HG03565 (cell line): ENCODE data around the gene C2orf92.

Experiments
- ATAC-seq: cut with Tn5 transposase; IDR thresholded peaks from one replicate; pipeline ENCODE4 v1.9.1; 2021; ENCODE audit warnings: mild to moderate bottlenecking, moderate library complexity; ENCODE audit not compliant: unreplicated experiment

The C2orf92 gene

DNA sequence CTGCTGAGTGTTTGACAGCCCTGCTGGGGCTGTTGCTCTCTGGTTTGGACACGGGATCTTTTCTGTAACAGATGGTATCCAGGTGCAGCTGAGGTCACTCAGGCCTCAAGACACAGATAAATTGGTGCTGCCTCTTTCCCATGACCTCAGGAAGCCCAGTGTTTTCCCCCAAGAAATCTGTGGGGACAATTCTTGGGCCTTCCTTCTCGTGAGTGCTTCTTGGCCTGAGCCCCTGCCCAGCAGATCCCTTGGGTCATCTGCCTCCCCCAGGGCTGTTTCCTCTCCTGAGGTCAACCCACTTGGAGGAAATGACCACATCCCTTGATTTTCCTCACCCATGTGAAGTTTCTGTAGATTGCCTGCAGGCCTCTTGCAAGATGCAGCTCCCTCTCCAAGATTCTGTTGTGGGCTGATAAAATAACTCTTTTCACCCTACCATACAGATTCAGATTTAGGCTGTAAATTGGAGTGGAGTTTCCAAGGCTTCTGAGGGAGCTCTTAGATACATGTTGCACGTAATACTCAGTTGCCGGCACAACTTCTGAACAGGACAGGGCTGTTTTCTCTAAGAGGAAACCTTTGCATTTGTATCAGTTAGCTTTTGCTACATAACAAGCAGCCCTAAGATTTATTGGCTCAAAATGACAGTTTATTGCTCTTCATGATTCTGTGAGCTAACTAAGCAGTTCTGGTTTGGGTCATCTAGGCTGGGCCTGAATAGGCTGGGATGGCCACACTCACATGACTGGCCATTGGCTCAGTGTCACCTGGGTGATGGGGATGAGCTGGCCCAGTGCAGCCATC, 57.0 kb downstream of the C2orf92 start:
- ATAC-seq, result no peak

DNA sequence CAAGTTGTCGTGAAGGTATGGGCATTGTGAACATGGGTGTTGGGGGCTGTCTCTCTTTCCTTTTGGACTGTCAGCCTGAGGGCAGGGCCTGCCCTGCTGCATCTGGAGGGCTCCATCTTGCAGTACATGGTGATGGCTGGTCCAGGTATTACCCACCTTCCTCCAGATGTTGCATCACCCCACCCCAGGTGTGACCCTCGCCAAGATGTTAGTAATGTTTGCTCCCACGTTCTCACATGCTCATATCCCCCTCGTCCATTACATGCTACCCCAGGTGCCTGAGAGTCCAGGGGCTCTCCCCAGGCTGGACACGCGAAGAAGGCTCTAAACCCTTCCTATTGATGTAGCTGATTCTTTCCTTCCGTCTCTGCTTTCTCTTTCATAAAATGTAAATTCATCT, 57.8 kb downstream of the C2orf92 start:
- no peak for ATAC-seq

DNA sequence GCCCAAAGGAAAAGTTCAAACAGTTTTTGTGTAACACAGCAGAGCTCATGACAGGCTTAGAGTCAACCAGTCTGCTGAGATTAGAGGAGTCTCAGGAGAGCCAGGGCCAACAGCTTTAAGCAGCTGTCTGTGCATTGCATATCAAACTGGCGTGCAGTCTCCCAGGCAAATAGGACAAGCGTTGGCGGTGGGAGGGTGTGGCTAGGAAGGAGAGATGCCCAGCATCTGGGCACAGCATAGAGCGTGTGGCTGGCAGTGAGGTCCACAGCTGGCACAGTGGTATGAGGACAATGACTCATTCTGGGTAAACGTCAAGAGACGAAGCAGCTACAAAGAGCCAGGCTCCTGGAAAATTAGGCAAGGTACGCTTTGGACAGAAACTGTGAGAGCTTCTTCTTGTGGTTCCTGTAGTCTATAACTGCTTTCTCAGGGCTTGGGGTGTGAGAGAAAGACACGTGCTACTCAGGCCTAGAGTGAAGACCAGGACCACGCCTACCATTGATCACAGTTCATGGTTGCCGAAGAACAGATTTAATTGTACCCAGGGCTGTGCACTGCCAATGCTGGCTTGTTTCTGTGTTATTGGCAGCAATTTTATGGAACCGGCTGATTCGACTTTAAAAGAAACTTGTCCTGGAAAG, 58.7 kb downstream of the C2orf92 start:
- ATAC-seq, result no peak

DNA sequence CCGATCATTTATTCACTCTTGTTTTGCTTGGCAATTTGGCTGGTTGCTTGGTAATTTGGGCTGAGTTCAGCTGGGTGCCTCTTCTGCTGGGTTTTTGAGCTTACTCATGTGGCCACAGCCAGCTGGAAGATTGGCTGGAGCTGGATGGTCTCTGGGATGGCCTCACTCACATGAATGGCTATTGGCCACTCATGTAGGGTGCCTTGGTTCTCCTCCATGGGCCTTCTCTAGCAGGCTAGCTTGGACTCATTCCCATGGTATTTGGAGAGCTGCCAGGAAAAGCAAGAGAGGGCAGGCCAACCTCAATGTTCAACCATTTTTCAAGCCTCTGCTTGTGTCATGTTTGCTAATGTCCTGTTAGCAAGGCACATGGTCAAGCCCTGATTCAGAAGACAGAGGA, 60.7 kb downstream of the C2orf92 start:
- ATAC-seq, result no peak

DNA sequence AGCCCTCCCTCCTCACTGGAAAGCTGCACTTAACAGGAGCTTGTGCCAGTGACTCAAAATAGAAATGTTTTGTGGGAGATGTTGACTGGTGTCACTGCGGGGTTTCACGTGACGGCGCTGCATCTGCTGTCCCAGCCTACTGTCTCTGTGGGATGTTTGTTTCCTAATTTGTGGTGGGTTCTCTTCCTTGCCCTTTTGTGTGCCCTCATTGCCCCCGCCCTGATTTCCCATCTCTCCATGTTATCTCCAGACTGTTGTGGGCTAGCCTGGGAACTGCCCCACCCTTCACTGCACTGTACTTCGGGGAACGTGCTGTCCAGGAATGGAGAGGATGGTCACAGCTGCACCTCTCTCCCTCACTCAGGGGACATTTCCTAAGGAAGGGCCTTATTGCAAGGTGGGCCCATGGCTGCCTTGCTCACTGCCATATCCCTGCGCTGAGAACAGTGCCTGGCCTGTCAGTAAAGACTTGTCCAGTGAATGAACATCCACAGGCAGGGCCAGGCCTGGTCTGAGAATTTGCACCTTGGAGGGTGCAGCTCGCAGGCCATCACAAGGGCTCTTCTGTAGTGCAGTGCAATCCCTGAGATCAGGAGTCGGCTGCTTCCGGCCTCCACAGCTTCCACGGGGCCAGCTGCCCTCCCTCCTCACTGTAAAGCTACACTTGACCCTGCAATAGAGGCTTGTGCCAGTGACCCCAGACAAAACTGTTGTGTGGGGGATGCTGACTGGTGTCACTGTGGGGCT, 61.9 kb downstream of the C2orf92 start:
- no peak for ATAC-seq

DNA sequence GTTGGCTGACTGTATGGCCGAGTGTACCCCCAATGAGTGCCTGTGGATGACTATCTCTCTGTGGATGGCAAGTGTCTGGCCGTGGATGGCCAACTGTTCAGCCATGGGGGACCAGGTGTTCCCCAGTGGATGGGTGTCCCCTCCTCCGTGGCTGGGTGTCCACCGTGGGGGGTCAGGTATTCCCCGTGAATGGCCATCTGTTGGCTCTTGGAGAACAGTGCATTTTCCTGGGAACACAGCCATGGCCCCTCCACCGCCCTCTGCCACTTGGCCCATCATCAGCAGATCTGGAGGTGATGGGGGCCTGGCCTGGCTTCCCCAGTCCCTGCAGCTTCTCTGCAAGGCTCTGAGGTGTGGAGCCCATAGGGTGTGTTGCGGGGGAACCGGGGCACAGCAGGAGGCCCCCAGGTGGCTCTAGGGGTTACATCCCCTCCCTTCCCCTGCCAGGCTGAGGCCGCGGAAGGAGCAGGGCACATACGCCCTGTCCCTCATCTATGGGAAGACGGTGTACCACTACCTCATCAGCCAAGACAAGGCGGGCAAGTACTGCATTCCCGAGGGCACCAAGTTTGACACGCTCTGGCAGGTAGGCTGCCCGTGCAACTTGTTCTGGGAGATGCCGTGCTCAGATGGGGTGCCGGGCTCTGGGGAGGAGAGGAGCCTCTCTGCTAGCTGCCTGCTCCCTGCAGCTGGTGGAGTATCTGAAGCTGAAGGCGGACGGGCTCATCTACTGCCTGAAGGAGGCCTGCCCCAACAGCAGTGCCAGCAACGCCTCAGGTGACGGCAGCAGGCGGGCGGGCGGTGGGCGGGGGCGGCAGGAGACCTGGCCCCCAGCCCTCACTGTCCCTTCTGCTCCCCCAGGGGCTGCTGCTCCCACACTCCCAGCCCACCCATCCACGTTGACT, 63.2 kb downstream of the C2orf92 start:
- no peak for ATAC-seq

DNA sequence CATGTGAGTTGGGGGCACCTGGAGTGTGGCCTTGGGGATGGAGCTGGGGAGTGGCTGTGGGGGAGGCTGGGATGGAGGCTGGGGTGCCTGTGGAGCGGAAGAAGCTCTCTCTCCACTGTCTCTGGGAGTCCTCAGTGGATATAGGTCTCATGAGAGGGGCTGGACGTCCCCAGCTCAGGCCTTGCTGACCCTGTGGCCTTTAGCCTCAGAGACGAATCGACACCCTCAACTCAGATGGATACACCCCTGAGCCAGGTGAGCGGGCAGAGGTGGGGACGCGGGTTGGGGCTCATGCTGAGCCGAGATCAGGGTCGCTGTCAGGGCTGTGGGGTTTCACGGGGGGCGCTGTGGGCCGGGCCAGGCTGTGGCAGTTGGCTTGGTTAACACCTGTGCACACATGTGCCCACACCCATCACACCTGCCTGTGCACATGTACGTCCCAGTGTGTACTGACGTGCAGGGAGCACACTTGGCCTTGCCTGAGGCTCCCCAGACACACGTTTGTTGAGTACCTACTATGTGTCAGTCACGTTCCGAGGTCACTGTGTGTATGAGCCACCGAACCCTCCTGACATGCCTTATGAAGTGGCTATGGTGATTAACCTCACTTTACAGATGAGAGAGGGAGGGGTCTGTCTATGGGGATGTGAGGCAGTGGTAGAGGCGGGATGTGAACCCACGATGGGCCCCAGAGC, 64.0 kb downstream of the C2orf92 start:
- no peak for ATAC-seq

DNA sequence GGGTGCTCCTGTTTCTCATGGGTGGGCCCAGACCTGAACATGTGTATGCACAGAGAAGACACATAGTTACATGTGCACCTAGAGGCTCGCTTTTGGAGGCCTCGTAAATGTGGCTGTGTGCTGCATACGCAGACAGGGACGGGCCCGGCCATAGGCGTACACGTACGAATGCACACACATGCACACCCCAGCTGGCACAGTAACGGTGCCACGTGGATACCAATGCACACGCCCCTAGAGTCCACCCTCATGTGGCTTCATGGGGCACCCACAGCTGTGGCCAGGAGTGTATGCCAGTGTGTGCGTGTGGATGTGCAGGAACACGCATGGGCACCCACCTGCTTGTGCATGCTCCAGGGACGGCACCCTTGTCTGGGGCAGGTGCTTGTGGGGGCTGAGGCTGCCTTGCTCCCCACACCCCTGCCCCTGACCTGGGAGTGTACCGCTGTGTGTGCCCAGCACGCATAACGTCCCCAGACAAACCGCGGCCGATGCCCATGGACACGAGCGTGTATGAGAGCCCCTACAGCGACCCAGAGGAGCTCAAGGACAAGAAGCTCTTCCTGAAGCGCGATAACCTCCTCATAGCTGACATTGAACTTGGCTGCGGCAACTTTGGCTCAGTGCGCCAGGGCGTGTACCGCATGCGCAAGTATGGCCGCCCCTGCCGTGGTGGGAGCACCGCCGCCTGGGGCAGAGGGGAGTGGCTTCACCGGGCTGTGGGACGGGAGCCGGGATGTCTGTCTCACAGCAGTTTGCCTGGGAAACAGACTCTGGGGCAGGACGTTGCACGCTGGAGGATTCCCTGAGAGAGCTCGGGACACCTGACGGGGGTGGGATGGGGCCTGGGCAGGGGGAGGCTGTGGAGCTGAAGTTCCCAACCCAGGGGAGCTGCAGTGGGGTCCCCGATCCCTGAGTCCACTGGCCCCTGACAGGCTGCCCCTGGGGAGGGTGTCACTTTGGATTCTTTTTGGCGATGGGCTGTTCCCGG, 64.8 kb downstream of the C2orf92 start:
- no peak for ATAC-seq

DNA sequence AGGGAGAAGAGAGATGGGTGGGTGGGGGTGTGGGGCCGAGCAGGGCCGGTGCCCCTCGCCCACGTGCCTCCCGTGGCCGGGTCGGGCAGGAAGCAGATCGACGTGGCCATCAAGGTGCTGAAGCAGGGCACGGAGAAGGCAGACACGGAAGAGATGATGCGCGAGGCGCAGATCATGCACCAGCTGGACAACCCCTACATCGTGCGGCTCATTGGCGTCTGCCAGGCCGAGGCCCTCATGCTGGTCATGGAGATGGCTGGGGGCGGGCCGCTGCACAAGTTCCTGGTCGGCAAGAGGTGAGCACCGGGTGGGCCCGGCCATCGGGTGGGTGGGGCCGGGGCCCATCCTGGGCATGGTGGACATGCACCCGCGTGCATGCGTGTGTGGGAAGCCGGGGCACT, 65.6 kb downstream of the C2orf92 start:
- no peak for ATAC-seq

DNA sequence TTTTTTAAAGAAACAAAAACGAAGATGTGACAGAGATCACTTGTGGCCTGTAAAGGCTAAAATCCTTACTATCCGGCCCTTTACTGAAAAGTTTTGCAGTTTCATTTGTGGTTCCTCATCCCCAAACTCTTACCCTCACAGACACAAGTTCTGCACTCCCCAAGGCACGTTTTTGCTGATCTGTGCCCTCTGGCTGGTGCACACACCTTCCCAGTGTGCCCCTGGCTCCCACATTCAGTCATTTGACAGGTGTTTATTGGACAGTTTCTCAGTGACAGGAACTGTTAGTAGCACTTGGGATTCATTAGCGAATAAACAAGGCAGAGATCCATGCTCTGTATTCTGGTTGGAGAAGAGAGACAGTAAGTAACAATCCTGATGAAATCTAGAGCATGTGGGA, 66.7 kb downstream of the C2orf92 start:
- ATAC-seq, result no peak

DNA sequence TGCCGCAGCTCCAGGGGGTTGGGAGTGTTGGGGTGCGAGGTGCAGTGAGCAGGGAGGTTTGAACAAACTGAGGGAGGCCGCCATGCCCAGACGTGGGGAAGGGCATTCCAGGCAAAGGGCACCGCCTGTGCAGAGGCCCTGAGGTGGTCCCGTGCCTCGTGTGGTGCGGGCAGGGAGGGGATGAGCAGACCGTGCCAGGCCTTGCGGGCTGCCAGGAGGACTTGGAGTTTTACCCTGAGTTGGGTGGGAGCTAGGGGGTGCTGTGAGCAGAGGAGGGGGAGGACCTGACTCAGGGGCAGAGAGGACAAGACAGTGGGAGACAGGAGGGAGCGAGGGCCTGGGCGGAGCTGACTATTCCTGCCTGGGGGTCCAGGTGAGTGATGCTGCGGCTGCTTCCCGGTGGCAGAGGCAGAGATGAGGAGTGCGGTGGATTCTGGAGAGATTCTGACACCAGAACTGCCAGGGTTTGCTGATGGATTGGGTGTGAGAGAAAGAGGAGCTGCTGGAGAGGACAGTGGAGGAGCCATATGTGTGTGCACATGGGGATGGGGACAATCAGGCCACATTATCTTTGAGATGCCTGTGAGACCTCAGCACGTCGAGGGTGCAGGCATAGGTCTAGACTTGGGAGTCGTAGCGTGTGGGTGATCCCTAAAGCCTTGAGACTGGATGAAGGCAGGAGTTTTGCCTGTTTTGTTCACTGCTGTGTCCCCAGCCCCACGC, 67.3 kb downstream of the C2orf92 start:
- no peak for ATAC-seq

DNA sequence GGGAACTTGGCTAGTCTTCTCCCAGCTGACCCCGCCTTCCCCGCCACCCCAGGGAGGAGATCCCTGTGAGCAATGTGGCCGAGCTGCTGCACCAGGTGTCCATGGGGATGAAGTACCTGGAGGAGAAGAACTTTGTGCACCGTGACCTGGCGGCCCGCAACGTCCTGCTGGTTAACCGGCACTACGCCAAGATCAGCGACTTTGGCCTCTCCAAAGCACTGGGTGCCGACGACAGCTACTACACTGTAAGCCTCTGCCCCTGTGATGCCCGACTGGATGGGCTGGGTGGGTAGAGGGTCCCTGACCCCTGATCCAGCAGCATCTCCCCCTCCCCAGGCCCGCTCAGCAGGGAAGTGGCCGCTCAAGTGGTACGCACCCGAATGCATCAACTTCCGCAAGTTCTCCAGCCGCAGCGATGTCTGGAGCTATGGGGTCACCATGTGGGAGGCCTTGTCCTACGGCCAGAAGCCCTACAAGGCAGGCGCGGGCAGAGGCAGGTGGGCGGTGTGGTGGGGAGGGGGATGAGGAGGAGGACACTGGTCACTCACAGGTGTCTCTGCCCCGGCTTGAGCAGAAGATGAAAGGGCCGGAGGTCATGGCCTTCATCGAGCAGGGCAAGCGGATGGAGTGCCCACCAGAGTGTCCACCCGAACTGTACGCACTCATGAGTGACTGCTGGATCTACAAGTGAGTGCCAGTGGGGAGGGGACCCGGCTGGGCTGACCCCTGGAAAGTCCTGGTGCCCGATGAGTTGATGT, 68.1 kb downstream of the C2orf92 start:
- ATAC-seq, result no peak

DNA sequence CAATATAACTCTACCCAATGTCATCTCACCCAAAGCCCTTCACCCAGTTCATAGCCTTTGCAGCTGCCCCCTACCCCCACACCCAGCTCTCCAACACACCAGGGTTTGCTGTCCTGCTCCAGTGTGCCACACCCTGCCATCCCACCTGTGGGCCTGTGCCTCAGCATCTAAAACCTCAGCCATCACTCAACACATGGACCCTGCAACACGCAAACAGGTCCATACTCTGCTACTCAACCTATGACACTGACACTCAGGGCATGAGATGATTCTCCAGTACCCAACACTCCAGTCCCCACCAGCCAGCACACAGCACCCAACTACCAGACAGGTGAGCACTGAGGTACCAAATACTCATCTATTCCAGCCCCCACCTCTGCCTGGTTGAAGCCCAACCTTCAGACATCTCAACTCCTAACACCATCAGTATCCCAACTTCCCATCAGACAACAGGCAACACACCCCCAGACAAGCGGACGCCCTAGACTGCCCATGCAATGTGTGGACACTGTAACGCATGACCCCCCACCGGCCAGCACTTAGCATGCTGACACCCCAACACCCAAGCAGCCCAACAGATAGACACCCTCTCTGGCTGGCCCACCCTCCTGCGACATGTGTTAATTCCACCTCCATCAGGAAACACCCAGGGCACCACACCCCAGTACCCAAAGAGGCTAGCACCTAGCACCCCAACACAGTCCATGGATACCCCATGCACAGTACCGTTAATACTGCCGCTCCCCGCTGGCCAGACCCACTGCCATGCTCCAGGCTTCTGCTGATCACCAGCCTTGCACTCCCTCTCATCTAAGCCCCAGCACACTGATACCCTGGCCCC, 68.9 kb downstream of the C2orf92 start:
- ATAC-seq, result no peak

DNA sequence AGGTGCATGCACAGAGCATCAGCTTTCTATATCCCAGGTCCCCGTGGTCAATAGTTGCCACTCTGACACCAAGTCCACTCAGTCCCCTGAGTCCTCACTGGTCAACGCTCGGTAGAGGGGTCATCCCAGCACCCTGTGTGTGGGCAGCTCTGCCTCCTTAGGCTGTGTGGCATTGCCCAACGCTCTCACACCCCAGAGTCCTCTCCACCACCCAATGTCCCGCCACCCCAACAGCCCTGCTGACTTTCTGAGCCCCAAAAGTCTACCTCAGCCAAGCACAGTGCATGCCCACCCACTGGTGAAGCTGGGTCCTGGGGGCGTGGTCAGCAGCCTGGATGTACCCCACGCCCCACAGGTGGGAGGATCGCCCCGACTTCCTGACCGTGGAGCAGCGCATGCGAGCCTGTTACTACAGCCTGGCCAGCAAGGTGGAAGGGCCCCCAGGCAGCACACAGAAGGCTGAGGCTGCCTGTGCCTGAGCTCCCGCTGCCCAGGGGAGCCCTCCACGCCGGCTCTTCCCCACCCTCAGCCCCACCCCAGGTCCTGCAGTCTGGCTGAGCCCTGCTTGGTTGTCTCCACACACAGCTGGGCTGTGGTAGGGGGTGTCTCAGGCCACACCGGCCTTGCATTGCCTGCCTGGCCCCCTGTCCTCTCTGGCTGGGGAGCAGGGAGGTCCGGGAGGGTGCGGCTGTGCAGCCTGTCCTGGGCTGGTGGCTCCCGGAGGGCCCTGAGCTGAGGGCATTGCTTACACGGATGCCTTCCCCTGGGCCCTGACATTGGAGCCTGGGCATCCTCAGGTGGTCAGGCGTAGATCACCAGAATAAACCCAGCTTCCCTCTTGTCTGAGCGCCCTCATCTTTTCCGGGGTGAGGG, 69.7 kb downstream of the C2orf92 start:
- ATAC-seq, result no peak

DNA sequence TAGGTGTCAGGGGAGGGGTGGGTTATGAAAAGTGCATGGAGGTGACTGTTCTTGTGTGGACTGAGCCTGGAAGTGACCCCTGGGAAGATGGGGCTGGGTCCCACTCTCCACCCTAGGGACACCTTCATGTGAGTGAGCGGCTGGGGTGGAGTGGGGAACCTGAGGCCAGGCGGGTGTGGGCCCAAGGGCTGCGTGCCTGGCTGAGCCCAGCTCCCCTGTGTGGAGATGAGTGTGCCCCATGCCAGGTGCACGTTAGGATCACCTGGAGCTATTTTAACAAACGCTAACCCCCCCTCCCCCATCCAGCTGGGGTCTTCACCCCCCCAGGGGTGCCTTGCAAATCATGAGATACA, 70.4 kb downstream of the C2orf92 start:
- no peak for ATAC-seq

DNA sequence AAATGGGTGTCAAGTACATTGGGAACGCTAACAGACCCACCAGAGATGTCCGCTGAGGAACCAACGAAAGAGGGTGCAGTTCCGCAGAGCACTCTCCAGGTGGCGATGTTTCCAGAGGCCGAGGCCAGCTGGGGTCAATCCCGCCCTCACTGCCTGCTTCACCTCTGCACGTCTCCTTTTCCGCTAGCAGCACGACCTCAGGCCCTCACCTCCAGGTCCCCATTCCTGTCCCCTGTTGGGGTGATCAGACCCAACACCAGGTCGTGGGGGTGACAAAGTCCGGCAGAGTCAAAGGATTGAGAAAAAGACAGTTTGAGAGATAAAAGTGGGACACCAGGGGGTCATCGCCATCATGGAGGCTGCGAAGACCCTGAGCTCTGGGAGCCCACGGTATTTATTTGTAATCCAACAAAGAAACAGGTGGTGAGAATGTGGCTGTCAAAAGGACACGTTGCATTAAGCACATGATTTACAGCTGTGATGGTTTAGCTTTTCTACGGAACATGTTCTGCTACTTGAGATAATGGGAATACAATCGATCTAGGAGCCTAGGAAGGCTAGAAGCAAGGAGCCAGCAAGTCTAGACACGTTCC, 71.2 kb downstream of the C2orf92 start:
- ATAC-seq, result no peak
